ENCODE data around the gene TMPRSS3. TPM values are rescaled to one million over a fixed set of nuclear protein-coding genes. Genes with fewer than 3 reads are reported as not detected.

TMPRSS3 gene
- total and polyA plus RNA-seq, 9 donors: 0.13 to 0.32 (median 0.17) TPM; not detected in 5

DNA sequence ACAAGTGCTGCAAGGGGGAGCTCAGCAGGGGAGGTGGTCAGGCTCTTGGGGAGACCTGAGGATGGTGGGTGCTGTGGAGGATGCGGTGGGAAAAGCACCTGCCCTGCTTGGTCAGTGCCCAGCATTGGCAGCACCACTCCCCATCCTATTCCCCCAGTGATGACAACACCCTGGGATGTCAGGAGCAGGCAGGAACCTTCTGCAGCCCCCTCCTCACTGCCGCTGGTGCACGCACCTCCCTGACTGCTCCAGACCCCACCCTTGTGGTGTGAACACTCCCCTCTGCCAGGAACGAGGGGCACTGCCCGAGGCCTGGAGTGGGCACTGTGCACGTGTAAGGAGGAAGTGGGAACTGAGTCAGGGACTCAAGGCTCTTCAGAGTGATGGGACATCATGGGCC, 12.5 kb downstream of the TMPRSS3 start:
- H3K27ac ChIP-seq (ENCODE audit: low read length): no peak overlapping the region
- no peak for DNase-seq
- H3K4me1 ChIP-seq (ENCODE audit: control insufficient read depth, insufficient read depth, low read length): no peaks in the 10 kb centered on the region
- no peaks in the 10 kb centered on the region for H3K36me3 ChIP-seq (ENCODE audit: control insufficient read depth, insufficient read depth, low read length)
- WGBS (ENCODE audit: insufficient coverage): 75% methylated on average over 1 of the region's 6 CpGs
- peaks cover 5% of the 10 kb centered on the region for H3K27me3 ChIP-seq (ENCODE audit: control insufficient read depth, insufficient read depth, low read length)
- H3K9me3 ChIP-seq (replicated peaks; ENCODE audit: control insufficient read depth, low read depth, low read length): peaks cover 10% of the 10 kb centered on the region
- no peak overlapping the region for H3K4me3 ChIP-seq (ENCODE audit: low read length)

DNA sequence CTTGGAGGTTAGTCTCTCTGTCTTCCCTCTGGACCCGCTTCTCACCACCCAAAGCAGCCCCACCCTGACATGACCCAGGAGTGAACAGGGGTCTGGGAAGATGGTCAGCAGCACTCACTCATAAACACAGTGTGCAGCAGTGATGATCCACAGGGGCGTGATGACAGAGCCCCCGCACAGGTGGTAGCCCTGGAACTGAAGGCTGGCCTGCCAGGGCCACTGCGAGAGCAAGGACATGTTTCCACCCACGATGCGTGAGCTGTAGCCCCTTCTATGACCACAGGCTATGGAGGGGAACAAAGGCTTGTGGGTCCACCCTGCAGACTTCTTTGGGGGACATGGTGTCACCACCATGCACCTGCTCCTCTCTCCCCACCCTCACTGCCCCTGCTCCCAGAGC, 12.9 kb downstream of the TMPRSS3 start:
- 93% methylated on average over 5 of the region's 6 CpGs for WGBS (ENCODE audit: insufficient coverage)
- H3K27ac ChIP-seq (ENCODE audit: low read length): no peak overlapping the region

DNA sequence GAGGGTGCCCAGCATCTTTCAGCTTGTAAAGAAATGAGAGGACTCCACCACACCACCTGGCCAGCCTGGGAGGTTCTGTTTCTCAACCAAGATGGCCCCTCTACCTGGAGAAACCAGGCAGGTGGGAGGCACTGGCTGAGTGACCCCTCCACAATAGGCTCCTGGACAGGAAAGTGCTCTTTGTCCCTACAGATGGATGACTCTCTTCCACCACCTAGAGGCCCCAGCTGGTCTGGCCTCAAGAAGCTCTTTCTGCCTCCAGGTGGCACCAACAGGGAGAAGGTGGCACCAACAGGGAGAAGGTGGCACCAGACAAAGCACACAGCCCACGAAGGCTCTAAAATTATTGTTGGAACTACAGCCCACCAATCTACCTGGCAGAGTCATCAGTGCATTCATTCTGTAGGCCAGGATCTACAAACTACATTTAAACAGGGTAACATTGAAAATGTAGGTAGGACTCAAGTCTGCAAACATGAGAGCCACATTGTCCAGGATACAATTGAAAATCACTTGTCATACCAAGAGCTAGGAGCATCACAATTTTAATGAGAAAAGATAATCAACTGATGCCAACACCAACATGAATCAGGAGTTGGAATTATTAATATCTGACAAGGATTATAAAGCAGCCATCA, 14.4 kb downstream of the TMPRSS3 start:
- Histone ChIP-seq H3K4me1 (ENCODE audit: control insufficient read depth, insufficient read depth, low read length) (no peaks in the 10 kb centered on the region), H3K4me3 (ENCODE audit: low read length) (no peak overlapping the region), H3K27ac (ENCODE audit: low read length) (no peak overlapping the region), H3K9me3 (replicated peaks; ENCODE audit: control insufficient read depth, low read depth, low read length) (peaks cover 10% of the 10 kb centered on the region), H3K27me3 (ENCODE audit: control insufficient read depth, insufficient read depth, low read length) (peaks cover 7% of the 10 kb centered on the region), H3K36me3 (ENCODE audit: control insufficient read depth, insufficient read depth, low read length) (no peaks in the 10 kb centered on the region)
- WGBS (ENCODE audit: insufficient coverage): no CpG with 5 or more reads among the region's 1 CpG
- peak; percentile 14 for DNase-seq

More for the DNA sequence above, 12.9 kb downstream of the TMPRSS3 start:
- no peaks in the 10 kb centered on the region for H3K4me1 ChIP-seq (ENCODE audit: control insufficient read depth, insufficient read depth, low read length)
- no peak for DNase-seq
- H3K27me3 ChIP-seq (ENCODE audit: control insufficient read depth, insufficient read depth, low read length): peaks cover 5% of the 10 kb centered on the region
- no peak overlapping the region for H3K4me3 ChIP-seq (ENCODE audit: low read length)
- peaks cover 10% of the 10 kb centered on the region for H3K9me3 ChIP-seq (replicated peaks; ENCODE audit: control insufficient read depth, low read depth, low read length)
- H3K36me3 ChIP-seq (ENCODE audit: control insufficient read depth, insufficient read depth, low read length): no peaks in the 10 kb centered on the region

DNA sequence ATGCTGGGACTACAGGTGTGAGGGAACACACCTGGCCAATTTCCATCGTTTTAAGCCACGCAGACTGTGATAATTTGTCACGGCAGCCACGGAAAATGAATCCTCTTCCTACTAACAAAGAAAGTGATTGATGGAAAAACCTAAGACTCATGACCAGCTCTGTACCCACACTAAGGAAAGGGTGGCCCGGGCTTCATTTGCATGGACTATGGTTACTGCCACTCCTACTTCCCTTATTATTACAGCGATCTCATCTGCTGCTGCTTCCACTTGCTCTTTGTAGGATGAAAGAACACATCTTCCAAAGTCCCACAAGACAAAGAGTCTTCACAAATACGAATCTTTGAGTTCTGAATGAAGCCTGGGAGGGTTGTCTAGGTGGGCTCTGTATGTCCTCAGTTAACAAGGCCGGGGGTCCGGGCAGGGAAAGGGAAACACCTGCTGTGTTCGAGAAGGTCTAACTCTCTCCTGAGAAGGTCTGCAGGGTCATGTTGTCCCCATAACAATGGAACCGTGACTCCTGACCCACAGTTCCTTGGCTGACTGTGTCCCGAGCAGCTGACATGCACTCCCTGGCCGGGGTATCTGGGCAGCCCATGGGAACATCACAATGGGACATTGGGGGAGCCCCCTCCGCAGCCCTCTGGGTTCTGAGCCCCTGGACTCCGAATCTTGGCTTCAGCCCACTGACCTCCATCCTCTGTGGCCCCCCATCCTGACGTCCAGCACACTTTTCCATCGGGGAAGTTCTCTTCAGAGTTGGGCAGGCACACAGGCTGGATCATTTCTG, 16.2 kb downstream of the TMPRSS3 start:
- Histone ChIP-seq H3K36me3 (ENCODE audit: control insufficient read depth, insufficient read depth, low read length) (no peaks in the 10 kb centered on the region), H3K4me1 (ENCODE audit: control insufficient read depth, insufficient read depth, low read length) (no peaks in the 10 kb centered on the region), H3K9me3 (replicated peaks; ENCODE audit: control insufficient read depth, low read depth, low read length) (peaks cover 10% of the 10 kb centered on the region), H3K27me3 (ENCODE audit: control insufficient read depth, insufficient read depth, low read length) (peaks cover 14% of the 10 kb centered on the region), H3K4me3 (ENCODE audit: low read length) (no peak overlapping the region), H3K27ac (ENCODE audit: low read length) (no peak overlapping the region)
- WGBS (ENCODE audit: insufficient coverage): 83% methylated on average over 10 of the region's 17 CpGs
- DNase-seq: no peak

DNA sequence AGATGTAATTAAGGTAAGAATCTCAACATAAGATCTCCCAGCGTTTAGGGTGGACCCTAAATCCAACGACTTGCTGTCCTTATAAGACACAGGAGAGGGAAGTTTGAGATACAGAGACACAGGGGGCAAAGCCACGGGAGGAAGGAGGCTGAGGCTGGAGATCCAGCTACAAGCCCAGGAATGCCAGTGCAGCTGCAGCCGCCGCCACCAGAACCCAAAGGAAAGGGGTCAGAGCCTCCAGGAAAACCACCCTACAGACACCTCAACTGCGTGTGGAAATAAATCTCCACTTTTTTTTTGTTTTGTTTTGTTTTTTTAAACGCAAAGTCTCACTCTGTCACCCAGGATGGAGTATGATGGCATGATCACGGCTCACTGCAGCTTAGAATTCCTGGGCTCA, 17.4 kb downstream of the TMPRSS3 start:
- Histone ChIP-seq H3K27me3 (ENCODE audit: control insufficient read depth, insufficient read depth, low read length) (peaks cover 17% of the 10 kb centered on the region), H3K4me3 (ENCODE audit: low read length) (no peak overlapping the region), H3K27ac (ENCODE audit: low read length) (no peak overlapping the region), H3K9me3 (replicated peaks; ENCODE audit: control insufficient read depth, low read depth, low read length) (peaks cover 10% of the 10 kb centered on the region), H3K36me3 (ENCODE audit: control insufficient read depth, insufficient read depth, low read length) (no peaks in the 10 kb centered on the region), H3K4me1 (ENCODE audit: control insufficient read depth, insufficient read depth, low read length) (no peaks in the 10 kb centered on the region)
- DNase-seq: no peak
- WGBS (ENCODE audit: insufficient coverage): 70% methylated on average over 4 of the region's 8 CpGs

DNA sequence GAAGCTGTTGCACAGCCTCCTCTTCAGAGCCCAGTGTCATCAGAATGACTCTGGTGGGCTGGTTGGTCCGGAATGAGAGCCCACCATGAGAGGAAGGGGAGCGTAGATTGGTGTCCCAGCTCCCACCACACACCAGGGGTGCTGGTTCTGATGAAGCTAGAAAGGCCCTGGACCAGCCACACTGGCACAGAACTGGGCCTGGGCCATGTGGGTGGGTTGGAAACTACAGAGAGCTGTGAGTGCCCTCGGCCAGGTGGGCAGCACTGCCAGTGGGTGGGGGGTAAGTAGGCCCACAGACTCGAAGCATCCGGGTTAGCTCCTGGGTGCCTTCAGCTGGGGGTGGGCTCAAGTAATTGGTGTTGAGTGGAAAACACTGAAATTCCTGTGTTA, 17.9 kb downstream of the TMPRSS3 start:
- no peaks in the 10 kb centered on the region for H3K4me1 ChIP-seq (ENCODE audit: control insufficient read depth, insufficient read depth, low read length)
- H3K27ac ChIP-seq (ENCODE audit: low read length): no peak overlapping the region
- no peaks in the 10 kb centered on the region for H3K36me3 ChIP-seq (ENCODE audit: control insufficient read depth, insufficient read depth, low read length)
- peaks cover 17% of the 10 kb centered on the region for H3K27me3 ChIP-seq (ENCODE audit: control insufficient read depth, insufficient read depth, low read length)
- peaks cover 10% of the 10 kb centered on the region for H3K9me3 ChIP-seq (replicated peaks; ENCODE audit: control insufficient read depth, low read depth, low read length)
- no peak for DNase-seq
- H3K4me3 ChIP-seq (ENCODE audit: low read length): no peak overlapping the region
- WGBS (ENCODE audit: insufficient coverage): 70% methylated on average over 2 of the region's 5 CpGs

DNA sequence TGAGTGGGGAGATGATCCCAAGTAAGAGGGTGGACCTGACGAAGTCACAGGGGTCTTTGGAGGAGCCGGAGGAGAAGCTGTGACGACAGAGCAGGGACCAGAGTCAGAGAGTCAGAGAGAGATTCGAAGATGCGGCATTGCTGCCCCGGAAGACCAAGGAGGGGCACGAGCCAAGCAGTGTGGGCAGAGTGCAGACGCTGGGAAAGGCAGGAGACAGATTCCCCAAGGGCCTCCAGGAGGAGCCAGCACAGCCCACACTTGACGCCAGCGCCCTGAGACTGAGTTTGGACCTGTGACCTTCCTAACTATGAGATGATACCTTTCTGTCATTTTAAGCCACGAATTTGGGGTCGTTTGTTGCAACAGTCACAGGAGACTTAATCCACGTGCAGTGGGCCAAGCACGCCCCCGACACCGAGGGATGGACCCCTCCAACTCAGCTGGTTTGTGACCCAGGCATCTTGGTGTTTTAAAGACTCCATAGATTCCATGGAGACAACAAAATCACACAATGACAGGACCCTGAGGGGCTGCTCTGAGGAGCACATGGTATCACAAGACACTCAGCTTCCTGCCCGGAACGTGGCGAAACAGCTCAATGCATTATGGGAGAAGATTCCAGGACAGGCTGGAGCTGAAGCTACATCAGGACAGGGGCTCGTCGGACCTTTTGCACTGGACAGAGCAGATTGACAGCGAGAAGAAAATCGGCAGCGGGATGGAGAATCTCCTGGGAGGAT, 18.5 kb downstream of the TMPRSS3 start:
- Histone ChIP-seq H3K4me3 (ENCODE audit: low read length) (no peak overlapping the region), H3K4me1 (ENCODE audit: control insufficient read depth, insufficient read depth, low read length) (no peaks in the 10 kb centered on the region), H3K36me3 (ENCODE audit: control insufficient read depth, insufficient read depth, low read length) (no peaks in the 10 kb centered on the region), H3K27me3 (ENCODE audit: control insufficient read depth, insufficient read depth, low read length) (peaks cover 17% of the 10 kb centered on the region), H3K27ac (ENCODE audit: low read length) (no peak overlapping the region), H3K9me3 (replicated peaks; ENCODE audit: control insufficient read depth, low read depth, low read length) (peaks cover 10% of the 10 kb centered on the region)
- 74% methylated on average over 24 of the region's 24 CpGs for WGBS (ENCODE audit: insufficient coverage)
- no peak for DNase-seq

DNA sequence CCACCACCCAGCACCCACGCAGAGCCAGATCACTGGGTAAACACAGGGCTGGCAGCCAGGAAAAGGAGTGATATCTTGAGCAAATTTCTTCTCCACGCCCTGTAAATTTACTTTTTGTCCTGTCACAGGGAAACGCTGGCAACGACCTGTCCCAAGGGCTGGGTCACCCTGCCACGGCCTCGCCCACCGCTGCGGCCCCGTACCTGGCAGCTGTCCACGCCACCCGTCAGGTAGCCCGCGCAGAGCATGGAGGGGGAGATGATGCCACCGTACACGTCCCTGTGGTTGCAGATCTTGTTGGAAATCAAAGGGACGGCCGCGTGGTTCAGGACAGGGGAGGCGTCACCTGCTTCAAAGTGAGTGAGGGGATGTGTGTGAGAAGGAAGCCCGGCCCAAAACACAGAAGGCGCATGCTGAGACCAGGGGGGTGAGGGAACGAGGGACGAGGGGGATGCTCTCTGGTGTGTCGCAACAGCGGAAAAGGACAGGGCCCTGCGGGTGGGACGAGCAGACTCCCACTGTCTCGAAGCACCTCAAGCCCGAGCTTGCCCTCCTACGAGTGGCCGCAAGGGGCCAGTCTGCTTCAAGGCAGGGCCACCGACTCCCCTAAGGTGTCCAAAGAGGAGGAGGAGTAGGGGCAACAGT, 19.4 kb downstream of the TMPRSS3 start:
- no peak overlapping the region for H3K4me3 ChIP-seq (ENCODE audit: low read length)
- no peak overlapping the region for H3K27ac ChIP-seq (ENCODE audit: low read length)
- DNase-seq: no peak
- no peaks in the 10 kb centered on the region for H3K36me3 ChIP-seq (ENCODE audit: control insufficient read depth, insufficient read depth, low read length)
- peaks cover 2% of the 10 kb centered on the region for H3K9me3 ChIP-seq (replicated peaks; ENCODE audit: control insufficient read depth, low read depth, low read length)
- H3K27me3 ChIP-seq (ENCODE audit: control insufficient read depth, insufficient read depth, low read length): peaks cover 17% of the 10 kb centered on the region
- H3K4me1 ChIP-seq (ENCODE audit: control insufficient read depth, insufficient read depth, low read length): no peaks in the 10 kb centered on the region
- WGBS (ENCODE audit: insufficient coverage): 77% methylated on average over 31 of the region's 32 CpGs

DNA sequence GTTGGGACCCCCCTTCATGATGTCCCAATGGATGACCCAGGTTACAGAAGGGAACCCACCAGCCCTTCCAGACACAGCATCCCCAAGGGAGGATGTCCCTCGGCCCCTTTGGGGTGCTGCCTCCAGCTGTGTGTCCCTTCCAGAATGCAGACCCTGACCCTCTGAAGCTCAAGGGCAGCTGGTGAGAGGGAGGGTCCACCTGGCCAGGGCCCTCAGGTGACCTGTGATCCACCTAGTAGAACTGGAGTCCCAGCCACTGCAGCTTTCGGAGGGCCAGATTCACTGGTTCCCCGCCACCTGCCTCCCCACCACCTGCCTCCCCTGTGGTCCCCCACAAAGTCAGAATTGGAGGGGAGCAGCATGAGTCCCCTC, 19.9 kb downstream of the TMPRSS3 start:
- Histone ChIP-seq H3K27me3 (ENCODE audit: control insufficient read depth, insufficient read depth, low read length) (peaks cover 14% of the 10 kb centered on the region), H3K36me3 (ENCODE audit: control insufficient read depth, insufficient read depth, low read length) (no peaks in the 10 kb centered on the region), H3K4me3 (ENCODE audit: low read length) (no peak overlapping the region), H3K27ac (ENCODE audit: low read length) (no peak overlapping the region), H3K9me3 (replicated peaks; ENCODE audit: control insufficient read depth, low read depth, low read length) (no peaks in the 10 kb centered on the region), H3K4me1 (ENCODE audit: control insufficient read depth, insufficient read depth, low read length) (no peaks in the 10 kb centered on the region)
- DNase-seq: no peak
- 81% methylated on average over 3 of the region's 3 CpGs for WGBS (ENCODE audit: insufficient coverage)

DNA sequence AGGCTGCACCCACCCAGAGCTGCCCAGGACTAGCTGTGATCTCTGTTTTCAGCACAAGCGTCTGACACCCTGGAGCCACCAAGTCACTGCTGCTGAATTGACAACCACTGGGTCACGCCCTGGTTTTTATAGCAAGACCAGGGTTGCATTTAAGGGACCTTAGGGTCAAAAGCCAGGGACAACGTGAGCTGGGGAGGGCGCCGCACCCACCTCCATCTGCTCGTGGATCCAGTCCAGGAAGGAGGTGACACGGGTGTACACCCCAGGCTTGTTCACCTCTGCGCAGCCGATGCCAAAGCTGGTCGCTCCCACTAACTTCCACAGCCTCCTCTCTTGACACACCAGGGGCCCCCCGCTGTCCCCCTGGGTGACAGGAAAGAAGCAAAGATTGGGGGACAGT, 20.3 kb downstream of the TMPRSS3 start:
- Histone ChIP-seq H3K27ac (ENCODE audit: low read length) (no peak overlapping the region), H3K9me3 (replicated peaks; ENCODE audit: control insufficient read depth, low read depth, low read length) (no peaks in the 10 kb centered on the region), H3K4me3 (ENCODE audit: low read length) (no peak overlapping the region), H3K36me3 (ENCODE audit: control insufficient read depth, insufficient read depth, low read length) (no peaks in the 10 kb centered on the region), H3K4me1 (ENCODE audit: control insufficient read depth, insufficient read depth, low read length) (no peaks in the 10 kb centered on the region), H3K27me3 (ENCODE audit: control insufficient read depth, insufficient read depth, low read length) (peaks cover 14% of the 10 kb centered on the region)
- DNase-seq: no peak
- 49% methylated on average over 8 of the region's 11 CpGs for WGBS (ENCODE audit: insufficient coverage)

Measured in muscle of leg (tissue), 11 donors.